Suppressor macrophage treated with lipopolysaccharide for 1 hour (primary cell): Measurements from ENCODE around the gene PSMB11.

Experiments used
- DNase-seq, 3 donors: peaks; one replicate each; pipeline ENCODE4 v3.0.0-alpha.2; 2020 to 2022

PSMB11 gene

GRCh38 chr14:23015618-23016017, 26.4 kb upstream of the PSMB11 start:
- peak in 1 of 3 donors; percentile 17 for DNase-seq

GRCh38 chr14:23017091-23017490, 24.9 kb upstream of the PSMB11 start:
- no peak for DNase-seq

- DNase-seq = no peak
Measured at GRCh38 chr14:23018107-23018506, 23.9 kb upstream of the PSMB11 start.

DNA sequence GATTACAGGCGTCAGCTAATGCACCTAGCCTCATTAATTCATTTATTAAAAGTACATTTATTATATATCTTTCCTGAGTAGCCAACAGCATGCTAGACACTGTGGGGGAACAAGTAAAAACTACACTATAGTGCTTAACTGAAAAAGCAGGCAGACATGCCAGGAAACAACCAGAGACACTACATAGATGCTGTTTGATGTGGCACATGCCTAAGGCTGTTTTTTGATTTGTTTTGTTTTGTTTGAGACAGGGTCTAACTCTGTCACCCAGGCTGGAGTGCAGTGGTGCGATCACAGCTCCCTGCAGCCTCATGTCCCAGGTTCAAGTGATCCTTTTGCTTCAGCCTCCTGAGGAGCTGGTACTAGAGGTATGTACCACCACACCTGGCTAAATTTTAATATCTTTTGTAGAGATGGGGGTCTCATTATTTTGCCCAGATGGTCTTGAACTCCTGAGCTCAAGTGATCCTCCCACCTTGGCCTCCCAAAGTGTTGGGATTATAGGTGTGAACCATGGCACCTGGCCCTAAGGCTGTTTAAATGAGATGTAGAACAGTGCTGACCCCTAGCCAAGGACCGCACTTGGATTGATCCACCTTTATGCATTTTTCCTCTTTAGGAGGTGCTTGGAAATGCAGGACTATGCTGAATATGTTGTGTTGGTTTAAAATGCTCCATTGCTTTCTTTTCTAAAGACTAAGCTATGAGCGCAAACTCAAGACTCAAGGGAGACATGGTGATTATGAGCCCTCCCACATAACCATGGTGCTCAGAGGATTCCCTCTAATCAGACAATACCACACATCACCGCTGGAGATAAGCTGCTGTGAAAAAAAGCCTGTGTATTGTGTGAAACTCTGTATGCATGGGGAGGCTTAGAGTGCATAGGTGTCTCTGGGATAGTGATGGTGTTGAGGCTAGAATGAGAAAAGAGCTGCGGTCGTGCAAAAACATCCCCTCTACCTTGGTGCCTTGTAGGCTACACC, 21.6 kb upstream of the PSMB11 start:
- DNase-seq = no peak

GRCh38 chr14:23021434-23021833, 20.6 kb upstream of the PSMB11 start:
- DNase-seq = no peak

GRCh38 chr14:23021889-23022442, 20.0 kb upstream of the PSMB11 start:
- no peak for DNase-seq

DNA sequence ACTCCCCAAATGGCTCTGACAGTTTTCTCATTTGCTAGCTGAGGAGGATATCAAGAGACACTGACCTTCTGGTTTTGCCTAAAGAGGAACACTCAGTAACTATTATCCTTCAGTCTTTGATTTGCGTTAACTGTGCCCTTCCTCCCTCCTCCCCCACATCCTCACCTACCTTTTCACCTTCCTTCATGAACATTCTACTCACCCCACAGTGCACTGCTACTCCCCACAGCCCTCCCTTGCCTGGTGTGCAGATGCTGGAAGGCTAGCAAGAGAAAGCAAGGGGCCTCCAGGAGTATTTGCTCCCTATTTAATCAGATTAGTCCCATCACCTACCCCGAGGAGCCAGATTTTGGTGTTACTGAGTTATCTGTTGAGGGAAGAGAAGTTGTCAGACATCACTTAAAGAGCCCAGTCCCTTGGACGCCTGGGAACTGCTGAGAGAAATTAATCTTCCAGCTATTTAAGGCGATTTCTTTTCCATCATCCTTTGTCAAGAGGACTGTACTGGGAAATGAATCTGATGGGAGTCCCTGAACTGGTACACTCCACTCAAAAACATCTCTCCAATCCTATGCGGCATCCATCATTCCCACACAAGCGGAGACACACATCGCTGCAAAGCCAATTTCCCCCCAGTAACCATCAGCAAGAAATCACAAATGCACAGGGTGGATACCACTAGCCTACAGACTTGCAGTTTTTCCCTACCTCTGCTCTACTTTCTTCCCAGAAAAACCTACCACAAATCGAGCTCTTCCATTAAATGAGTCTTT, 18.8 kb upstream of the PSMB11 start:
- no peak for DNase-seq

DNA sequence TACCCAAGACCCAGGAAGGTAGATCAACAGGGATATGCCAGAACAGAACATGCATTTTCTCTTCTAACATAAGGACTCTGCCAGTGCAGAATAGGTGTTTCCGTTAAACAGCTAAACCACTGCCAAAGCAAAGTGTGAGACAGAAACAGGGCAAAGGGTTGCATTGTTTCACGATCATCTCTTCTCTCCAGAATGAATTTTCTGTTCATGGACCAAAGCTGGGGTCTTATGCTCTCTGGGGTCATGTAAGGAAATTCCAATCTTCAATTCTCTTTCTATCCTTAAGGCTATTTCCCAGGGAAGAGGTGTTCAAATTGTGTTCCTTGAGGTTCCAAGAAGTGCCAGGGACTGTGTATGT, 18.2 kb upstream of the PSMB11 start:
- no peak for DNase-seq

DNA sequence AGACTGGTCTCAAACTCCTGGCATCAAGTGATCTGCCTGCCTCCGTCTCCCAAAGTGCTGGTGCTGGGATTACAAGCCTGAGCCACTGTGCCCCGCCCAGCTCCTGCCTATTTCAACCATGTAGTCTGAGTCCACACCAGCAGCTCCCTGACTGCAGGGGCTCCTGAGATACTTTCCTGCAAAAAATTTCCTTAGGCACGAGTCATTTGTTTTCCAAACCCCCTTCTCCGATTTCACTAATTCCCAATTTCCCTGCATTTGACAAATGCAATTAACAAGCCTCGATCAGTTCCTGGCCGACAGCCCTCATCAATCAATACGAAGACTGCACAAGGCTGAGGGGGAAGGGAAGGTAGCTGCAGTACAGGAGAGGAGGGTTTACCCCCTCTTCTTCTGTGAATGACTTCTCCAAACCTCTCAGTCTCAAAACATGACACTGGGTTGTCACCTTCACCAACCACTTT, 17.4 kb upstream of the PSMB11 start:
- no peak for DNase-seq

GRCh38 chr14:23025151-23025814, 16.7 kb upstream of the PSMB11 start:
- DNase-seq = peak in 1 of 3 donors; percentile 13

- DNase-seq = peak in 1 of 3 donors; percentile 10
Measured at GRCh38 chr14:23028799-23029198, 13.2 kb upstream of the PSMB11 start.

GRCh38 chr14:23030936-23031335, 11.1 kb upstream of the PSMB11 start:
- no peak for DNase-seq

- no peak for DNase-seq
Measured at GRCh38 chr14:23033251-23033727, 8.7 kb upstream of the PSMB11 start.

GRCh38 chr14:23033801-23034497, 8.1 kb upstream of the PSMB11 start:
- DNase-seq = peak in 1 of 3 donors; percentile 25

DNA sequence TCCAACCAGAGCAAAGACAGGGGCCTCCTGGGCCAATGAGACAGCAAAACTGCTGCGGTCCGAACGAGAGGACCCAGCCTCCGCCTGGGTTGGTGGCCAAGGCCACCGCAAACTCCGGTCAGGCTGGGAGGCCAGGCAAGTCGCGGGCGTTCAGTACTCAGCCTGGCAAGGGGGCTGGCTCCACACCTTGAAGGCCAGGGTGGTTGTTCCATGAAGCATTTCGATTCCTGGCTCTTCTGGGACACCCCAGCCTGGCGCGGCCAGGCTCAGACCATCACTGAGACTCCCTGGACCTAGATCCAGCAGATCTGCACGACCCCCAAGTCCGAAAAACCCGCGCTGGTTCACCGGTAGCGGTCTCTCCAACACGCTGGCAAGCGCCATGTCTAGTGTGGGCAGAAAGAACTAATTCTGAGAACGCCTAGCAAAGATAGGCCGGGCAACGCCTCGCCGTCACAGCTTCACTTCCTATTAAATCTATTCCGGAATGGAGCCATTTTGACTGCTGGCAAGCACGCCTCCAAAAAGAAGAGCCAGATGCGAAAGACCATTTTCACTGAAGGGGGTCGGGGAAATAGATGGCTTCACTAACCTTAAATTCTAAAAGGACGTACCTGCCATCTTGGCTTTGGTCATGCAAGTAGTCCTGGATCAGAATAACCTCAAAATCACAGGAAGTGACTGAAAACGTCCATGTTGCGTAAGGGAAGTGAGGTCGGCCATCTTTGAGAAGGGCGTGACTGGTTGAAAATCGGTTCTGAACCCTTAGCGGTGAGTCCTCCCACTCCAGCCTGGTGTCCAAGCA, 7.3 kb upstream of the PSMB11 start, which contains the start of gene PSMB5:
PSMB5 (minus strand) TSS at position 403 of the 805 bp plus-strand sequence; CDS start at position 384, 19 bp downstream.
- peak; percentile 92 to 96 (median 95) for DNase-seq

DNA sequence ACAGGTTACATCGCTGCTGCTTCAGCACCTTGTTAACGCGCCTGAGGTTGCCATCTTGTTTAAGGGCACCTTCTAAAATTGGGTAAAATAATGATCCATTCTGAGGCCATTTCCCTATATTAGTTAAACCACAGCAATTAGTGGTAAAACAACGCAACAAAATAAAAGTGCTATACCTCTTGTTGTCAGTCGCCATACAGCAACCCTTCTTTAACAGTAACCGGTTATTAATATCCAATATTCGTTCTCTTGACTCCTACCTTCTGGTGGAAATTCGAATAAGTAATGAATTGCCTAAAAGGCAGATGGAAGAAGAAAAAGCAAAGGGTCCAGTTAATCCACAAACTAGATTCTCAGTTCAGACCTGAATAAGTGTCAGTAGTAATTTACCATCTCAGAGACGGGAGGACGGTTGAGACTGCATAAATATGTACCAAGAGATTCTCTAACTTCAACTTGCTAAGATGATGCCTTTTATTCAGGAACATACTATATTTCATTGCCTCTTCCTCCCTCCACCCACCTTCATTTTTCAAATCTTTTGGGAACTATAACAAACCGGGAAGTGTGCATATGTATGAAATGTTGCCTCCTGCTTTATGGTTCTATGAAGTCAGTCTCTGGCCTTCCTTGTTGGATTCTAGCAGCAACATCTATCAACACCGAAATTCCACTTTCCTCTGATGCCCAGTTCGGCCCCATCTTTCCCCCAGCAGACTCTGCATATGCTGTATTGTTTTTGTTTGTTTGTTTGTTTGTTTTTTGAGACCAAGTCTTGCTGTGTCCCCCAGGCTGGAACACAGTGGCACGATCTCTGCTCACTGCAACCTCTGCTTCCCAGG, 6.5 kb upstream of the PSMB11 start:
- DNase-seq = no peak

- DNase-seq = no peak
Measured at GRCh38 chr14:23040100-23040499, 1.9 kb upstream of the PSMB11 start.

GRCh38 chr14:23041729-23042128, 283 bp upstream of the PSMB11 start:
- DNase-seq = no peak

DNA sequence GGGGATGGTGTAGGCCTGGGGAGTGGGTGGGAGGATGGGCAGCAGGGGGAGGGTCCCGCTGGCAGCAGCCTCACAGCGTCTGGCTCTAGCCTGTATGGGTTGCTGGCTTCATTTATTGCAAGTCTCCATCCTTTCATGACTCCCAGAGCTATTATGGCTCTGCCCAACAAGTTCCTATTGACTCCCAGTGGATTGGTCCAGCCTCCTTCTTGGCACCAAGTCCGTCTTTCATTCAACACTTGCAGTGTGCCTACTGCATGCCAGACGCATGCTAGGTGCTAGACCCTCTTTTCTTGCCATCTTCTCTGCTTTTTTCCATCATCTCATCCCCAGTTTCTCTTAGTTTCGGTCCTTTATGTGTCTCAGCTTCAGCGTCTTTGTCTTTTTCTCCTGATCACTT, 1.1 kb downstream of the PSMB11 start:
- no peak for DNase-seq

DNA sequence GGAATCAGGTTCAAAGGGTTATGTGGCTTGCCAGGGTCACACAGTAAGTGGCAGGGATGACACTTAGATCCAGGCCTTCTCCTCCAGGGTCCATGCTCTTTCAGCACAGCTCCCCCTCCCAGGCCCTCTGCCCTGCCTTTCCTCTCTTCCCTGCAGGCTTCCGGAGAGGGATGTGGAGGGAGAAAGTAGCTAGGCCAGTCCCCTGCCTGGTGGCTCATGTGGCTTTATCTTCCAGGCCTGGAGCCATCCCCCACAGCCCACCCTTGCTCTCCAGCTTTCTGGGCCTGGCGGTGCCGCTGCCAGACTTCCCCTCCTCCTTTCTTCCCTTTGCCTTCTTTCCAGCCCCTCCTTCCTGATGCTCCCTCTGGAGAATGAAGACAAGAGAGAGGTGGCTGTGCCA, 1.7 kb downstream of the PSMB11 start:
- no peak for DNase-seq
